Fibroblast of lung (primary cell): ENCODE measurements around the gene COLEC11. TPM values are rescaled to one million over a fixed set of nuclear protein-coding genes. Genes with fewer than 3 reads are reported as not detected.
A peak's percentile ranks its signal among the peaks of the same experiment; 100 is the strongest.

Experiments used
- DNase-seq, 2 donors: peaks; one replicate each; pipeline versions ENCODE4 v3.0.0 to v3.0.0-alpha.2; 2010; ENCODE audit warnings: low read depth in 2 of 2
- H2AFZ ChIP-seq: 2 replicates; pipeline ENCODE4 v1.5.1; 2012; ENCODE audit warnings: low read length, control low read depth, inconsistent platforms
- H3K27ac ChIP-seq: 2 replicates; pipeline ENCODE4 v1.5.1; 2011; ENCODE audit warnings: low read length, control low read depth; ENCODE audit not compliant: insufficient read depth
- H3K27me3 ChIP-seq: 2 replicates; pipeline ENCODE4 v1.5.1; 2011; ENCODE audit warnings: mild to moderate bottlenecking, low read length; ENCODE audit not compliant: control insufficient read depth, insufficient read depth
- H3K36me3 ChIP-seq: 2 replicates; pipeline ENCODE4 v1.5.1; 2011; ENCODE audit warnings: low read length; ENCODE audit not compliant: control insufficient read depth, insufficient read depth
- H3K4me1 ChIP-seq: 2 replicates; pipeline ENCODE4 v1.5.1; 2011; ENCODE audit warnings: low read length; ENCODE audit not compliant: control insufficient read depth, insufficient read depth; ENCODE audit errors: extremely low read depth
- H3K4me2 ChIP-seq: 2 replicates; pipeline ENCODE4 v1.5.1; 2011; ENCODE audit warnings: low read length, control low read depth; ENCODE audit not compliant: insufficient read depth; ENCODE audit errors: extremely low read depth
- H3K4me3 ChIP-seq, 4 experiments: fragments of 200-600 bp in 1 of 4; sonication (generic) in 1 of 4; replicated peaks in 1 of 4; 2 replicates each; pipeline ENCODE4 v1.5.1; 2011 to 2016; ENCODE audit warnings: low read length in 4 of 4, low read depth in 3 of 4, mild to moderate bottlenecking in 3 of 4, control low read depth in 2 of 4, inconsistent platforms in 1 of 4, mixed read lengths in 1 of 4; ENCODE audit not compliant: insufficient read depth in 1 of 4; ENCODE audit errors: control extremely low read depth in 1 of 4
- H3K79me2 ChIP-seq: 2 replicates; pipeline ENCODE4 v1.5.1; 2012; ENCODE audit warnings: mild to moderate bottlenecking, low read length, inconsistent platforms; ENCODE audit not compliant: control insufficient read depth, insufficient read depth
- H3K9ac ChIP-seq: 2 replicates; pipeline ENCODE4 v1.5.1; 2011; ENCODE audit warnings: mild to moderate bottlenecking, low read length, control low read depth; ENCODE audit not compliant: insufficient read depth
- H3K9me3 ChIP-seq: 2 replicates; pipeline ENCODE4 v1.5.1; 2012; ENCODE audit warnings: low read depth, low read length; ENCODE audit not compliant: control insufficient read depth, insufficient read depth
- H4K20me1 ChIP-seq: 2 replicates; pipeline ENCODE4 v1.5.1; 2011; ENCODE audit warnings: low read length; ENCODE audit not compliant: control insufficient read depth, insufficient read depth; ENCODE audit errors: extremely low read depth
- CTCF ChIP-seq, 2 donors: IDR thresholded peaks in 1 of 2; conservative IDR thresholded peaks in 1 of 2; 1 replicate in 1 of 2; 2 replicates in 1 of 2; pipeline ENCODE4 v1.5.1; 2011 to 2012; ENCODE audit warnings: low read length in 2 of 2, control low read depth in 1 of 2, inconsistent platforms in 1 of 2, low read depth in 1 of 2, mild to moderate bottlenecking in 1 of 2
- EZH2 ChIP-seq: IDR thresholded peaks from 2 replicates; pipeline ENCODE4 v1.5.1; 2012; ENCODE audit warnings: low read length, control low read depth, mild to moderate bottlenecking; ENCODE audit errors: missing control alignments
- polyA plus RNA-seq, 2 donors: library from polyadenylated mRNA; depleted of rRNA in 1 of 2; stranded (reverse) in 1 of 2; unstranded in 1 of 2; fragments of >200 nt; gene quantifications; 2 replicates each; pipeline ENCODE4 v1.2.1, GENCODE V29; 2011 to 2012; ENCODE audit warnings: missing spikeins in 1 of 2
- total RNA-seq: library from RNA; depleted of rRNA; stranded (reverse); fragments of >200 nt; gene quantifications from 2 replicates; pipeline ENCODE4 v1.2.1, GENCODE V29; 2014

COLEC11 gene
- total and polyA plus RNA-seq, 2 donors (not counting 1 experiment from before 2014, with no cell fraction given), result 0.30 to 0.83 TPM

GRCh38 chr2:3604991-3605961 is 10.4 kb downstream of the COLEC11 start:
- Histone ChIP-seq H3K4me3 (no peak overlapping the region), H3K27me3 (no peaks in the 10 kb centered on the region), H3K9ac (no peak overlapping the region), H3K79me2 (no peaks in the 10 kb centered on the region), H3K36me3 (no peaks in the 10 kb centered on the region), H3K4me1 (no peaks in the 10 kb centered on the region), H3K4me2 (no peak overlapping the region), H2AFZ (no peak overlapping the region), H3K27ac (no peak overlapping the region), H3K9me3 (no peaks in the 10 kb centered on the region), H4K20me1 (no peaks in the 10 kb centered on the region)
- peak; percentile 18 to 74 for DNase-seq
- TF ChIP-seq EZH2 (no peak), CTCF (conservative IDR thresholded peaks at IDR 0.05 in 1 of 2, IDR thresholded peaks at IDR 0.05 in 1 of 2; ENCODE audit: low read depth in 1 of 2, low read length in 2 of 2) (no peak)

- H3K4me2 ChIP-seq, result no peak overlapping the region
- no peaks in the 10 kb centered on the region for H3K27me3 ChIP-seq
- no peak overlapping the region for H2AFZ ChIP-seq
- no peak overlapping the region for H3K9ac ChIP-seq
- no peaks in the 10 kb centered on the region for H4K20me1 ChIP-seq
- H3K4me3 ChIP-seq, result no peak overlapping the region
- H3K9me3 ChIP-seq, result no peaks in the 10 kb centered on the region
- TF ChIP-seq EZH2, result no peak
- no peak for TF ChIP-seq CTCF (conservative IDR thresholded peaks at IDR 0.05 in 1 of 2, IDR thresholded peaks at IDR 0.05 in 1 of 2; ENCODE audit: low read depth in 1 of 2, low read length in 2 of 2)
- no peaks in the 10 kb centered on the region for H3K4me1 ChIP-seq
- no peak overlapping the region for H3K27ac ChIP-seq
- H3K79me2 ChIP-seq, result no peaks in the 10 kb centered on the region
- no peak for DNase-seq
- no peaks in the 10 kb centered on the region for H3K36me3 ChIP-seq
Measured at GRCh38 chr2:3606028-3606369, 11.1 kb downstream of the COLEC11 start.

DNA sequence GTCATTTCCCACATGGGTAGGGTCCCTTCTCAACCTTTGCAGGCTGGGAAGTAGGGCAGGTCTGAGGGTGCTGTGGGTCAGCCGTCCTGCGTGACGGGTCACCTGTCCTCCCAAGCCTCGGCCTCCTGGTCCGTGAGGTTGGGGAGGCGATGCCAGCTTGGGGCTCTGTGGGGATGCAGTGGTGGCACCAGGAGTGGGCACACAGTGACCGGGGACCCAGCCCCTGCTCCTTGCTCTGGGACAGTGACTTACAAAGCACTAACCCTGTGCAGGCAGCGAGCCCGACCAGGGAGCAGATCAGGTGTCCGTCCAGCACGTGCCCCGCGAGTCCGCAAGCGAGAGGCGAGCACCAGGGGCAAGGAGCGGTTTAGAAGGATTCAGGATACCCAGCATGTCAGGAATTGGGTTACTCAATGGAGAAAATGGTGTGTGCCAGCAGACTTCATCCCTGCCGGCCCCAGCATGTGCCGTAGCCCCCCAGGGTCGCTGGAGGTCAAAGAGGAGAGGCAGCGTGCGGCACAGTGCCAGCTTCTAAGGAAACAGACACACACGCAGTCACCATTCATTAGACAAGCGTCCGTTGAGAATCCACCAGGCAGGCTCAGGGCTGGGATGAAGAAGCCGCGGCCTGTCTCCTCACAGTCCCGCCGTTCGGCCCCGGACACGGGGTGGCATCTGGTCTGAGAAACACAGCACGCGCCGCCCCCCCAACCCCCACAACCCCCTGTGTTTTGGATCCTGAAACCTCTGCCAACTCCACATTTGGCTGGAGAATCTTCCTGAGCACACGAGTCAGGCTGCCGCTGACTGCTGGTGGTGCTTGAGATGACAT is 11.7 kb downstream of the COLEC11 start:
- TF ChIP-seq CTCF (conservative IDR thresholded peaks at IDR 0.05 in 1 of 2, IDR thresholded peaks at IDR 0.05 in 1 of 2; ENCODE audit: low read depth in 1 of 2, low read length in 2 of 2), result no peak
- TF ChIP-seq EZH2, result no peak
- Histone ChIP-seq H3K27me3 (no peaks in the 10 kb centered on the region), H4K20me1 (no peaks in the 10 kb centered on the region), H2AFZ (no peak overlapping the region), H3K4me1 (no peaks in the 10 kb centered on the region), H3K4me2 (no peak overlapping the region), H3K4me3 (no peak overlapping the region), H3K27ac (no peak overlapping the region), H3K9me3 (no peaks in the 10 kb centered on the region), H3K79me2 (no peaks in the 10 kb centered on the region), H3K36me3 (no peaks in the 10 kb centered on the region), H3K9ac (no peak overlapping the region)
- DNase-seq, result no peak
